ENCODE data around the gene GDI2.
"Not testable (repeated sequence)": the region's sequence is repeated elsewhere in the genome, so short reads cannot be mapped to it uniquely, and the experiment has no call there.

The GDI2 gene

DNA sequence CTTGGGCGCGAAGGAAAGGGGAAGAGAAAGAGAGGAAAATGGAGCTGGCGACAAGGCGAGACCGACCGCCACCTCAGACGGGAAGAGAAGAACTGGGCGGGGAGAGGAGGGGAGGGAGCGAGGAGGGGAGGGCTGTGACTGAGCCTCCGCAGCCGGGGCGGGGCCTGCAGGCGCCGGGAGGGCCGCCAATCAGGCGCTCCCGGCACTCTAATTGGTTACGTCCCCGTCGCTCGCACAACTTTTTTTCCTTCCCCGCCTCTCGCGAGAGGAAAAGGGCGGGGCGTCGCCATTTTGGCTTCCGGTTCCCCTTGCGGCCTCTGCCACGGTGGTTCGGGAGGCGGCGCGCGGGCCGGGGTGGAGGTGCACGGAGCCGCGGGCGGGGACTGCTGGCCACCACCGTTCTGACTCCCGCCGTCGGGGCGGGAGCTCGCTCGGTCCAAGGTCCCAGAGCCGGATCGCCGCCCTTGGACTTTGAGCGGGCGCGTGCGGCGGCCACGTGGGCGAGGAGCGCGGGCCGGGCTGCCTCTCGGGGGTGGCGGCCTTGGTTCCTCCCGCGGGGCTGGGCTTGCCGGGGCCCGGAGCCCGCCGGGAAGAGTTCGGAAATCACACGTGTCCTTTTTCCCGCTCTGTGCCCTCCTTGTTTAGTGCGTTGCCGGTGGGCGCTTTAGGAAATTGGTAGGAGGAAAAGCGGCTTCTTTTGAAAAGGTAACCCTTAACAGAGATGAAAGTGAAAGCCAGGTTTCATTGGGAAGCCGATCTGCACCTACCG, at the start of gene GDI2:
Gene GDI2, minus strand, starts transcription at position 94 of the 769 bp plus-strand sequence. CDS start 176 bp downstream, outside the sequence.
- peak; percentile 88 for DNase-seq

- DNase-seq, result no peak
Observed at GRCh38 chr10:5862360-5862961, 49.2 kb upstream of the GDI2 start.

DNA sequence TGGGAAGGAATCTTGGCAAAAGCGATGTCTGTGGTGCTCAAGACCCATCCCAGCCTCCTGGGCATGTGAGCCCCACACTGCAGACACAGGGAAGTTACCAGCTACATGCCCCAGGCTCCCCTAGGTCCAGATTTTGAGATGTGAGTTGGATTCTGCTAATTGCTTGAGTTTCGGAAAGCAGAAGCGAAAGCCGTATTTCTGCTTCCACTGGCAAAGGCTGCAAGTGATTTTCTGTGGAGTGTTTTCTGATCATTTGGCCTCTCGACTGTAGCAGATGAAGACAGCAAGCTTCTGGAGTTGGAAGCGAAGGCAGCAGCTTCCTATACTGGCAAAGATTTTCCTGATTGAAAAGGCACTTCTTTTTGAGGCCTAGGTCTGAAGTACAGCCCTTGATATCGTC, 46.8 kb upstream of the GDI2 start:
- DNase-seq, result no peak

DNA sequence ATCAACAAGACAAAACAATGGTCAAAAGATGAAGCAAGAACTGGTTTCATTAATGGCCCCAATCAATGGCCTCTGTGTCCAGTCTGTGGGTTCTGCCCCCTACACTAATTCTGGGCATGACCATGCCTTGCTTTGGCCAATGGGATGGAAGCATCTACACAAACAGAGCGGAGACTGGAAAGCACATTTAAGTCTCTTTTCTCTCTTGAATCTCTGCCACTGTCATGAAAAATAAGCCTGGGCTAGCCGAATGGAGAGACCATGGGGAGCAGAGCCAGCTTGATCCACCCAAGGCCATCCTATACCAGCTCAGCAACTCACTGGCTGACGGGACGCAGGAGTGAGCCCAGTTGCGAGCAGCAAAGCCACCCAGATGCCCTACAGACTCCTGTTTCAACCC, 45.6 kb upstream of the GDI2 start:
- DNase-seq, result no peak

GRCh38 chr10:5856701-5857004, 43.4 kb upstream of the GDI2 start:
- no peak for DNase-seq

DNA sequence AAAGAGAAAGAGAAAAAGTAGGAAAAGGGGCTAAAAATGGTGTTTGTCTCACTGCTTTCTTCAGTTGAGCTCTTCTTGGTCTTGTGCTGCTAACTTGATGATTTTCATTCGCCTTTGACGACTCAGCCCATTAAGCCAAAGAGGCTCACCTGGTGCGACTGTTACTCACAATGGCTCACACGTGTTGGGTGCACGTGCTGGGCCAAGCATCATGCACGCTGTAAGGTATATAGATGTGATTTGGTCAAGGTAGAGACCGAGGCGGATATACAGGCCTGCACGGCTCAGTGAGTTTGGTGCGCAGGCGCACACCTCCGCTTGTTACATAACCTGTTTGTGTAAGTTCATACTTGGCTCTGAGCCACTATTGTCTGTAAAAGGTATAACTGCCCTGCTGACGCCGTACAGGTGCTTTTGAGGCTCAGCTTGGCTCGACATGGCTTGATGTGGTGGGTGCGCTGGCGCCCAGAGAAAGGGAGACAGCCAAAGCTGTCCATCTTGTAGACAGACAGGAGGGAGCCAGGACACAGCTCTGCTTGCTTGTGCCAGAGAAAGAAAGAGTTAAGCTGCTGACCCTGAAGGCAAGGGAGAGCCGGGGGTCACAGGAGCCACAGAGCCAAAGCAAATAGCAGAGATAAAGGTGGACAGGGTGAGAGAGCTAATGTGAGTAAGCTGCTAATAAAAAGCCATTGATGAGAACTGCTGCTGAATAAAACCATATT, 42.9 kb upstream of the GDI2 start:
- no peak for DNase-seq

- no peak for DNase-seq
Observed at GRCh38 chr10:5854131-5854475, 40.9 kb upstream of the GDI2 start.

- DNase-seq, result not testable (repeated sequence)
Observed at GRCh38 chr10:5846667-5847066, 33.4 kb upstream of the GDI2 start.

DNA sequence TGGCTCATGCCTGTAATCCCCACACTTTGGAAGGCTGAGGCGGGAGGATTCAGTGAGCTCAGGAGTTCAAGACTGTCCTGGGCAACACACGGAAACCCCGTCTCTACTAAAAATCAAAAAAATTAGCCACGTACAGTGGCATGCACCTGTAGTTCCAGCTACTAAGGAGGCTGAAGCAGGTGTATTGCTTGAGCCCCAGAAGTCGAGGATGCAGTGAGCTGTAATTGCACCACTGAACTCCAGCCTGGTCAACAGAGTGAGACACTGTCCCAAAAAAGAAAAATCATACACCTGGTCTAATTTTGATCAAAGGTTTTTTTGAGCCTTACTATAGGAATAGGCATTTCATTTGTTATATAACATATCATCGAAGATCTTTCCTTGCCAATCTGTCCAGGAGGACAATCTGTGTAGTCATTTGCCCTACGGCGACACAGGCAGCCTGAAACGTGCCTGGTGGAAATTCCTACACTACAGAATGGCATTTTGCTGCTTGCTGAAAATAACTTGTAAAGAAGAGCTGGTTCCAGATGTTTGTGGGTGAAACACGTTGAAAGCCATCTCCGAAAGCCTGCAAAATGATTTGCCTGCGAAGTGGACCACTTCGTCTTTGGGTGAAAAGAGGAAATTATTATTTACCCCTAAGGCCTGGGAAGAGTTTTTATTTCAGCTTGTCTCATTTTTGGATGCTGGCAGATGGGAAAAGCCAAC, 31.3 kb upstream of the GDI2 start:
- DNase-seq, result no peak

- no peak for DNase-seq
Observed at GRCh38 chr10:5843686-5844344, 30.6 kb upstream of the GDI2 start.

- no peak for DNase-seq
Observed at GRCh38 chr10:5841965-5842364, 28.7 kb upstream of the GDI2 start.

DNA sequence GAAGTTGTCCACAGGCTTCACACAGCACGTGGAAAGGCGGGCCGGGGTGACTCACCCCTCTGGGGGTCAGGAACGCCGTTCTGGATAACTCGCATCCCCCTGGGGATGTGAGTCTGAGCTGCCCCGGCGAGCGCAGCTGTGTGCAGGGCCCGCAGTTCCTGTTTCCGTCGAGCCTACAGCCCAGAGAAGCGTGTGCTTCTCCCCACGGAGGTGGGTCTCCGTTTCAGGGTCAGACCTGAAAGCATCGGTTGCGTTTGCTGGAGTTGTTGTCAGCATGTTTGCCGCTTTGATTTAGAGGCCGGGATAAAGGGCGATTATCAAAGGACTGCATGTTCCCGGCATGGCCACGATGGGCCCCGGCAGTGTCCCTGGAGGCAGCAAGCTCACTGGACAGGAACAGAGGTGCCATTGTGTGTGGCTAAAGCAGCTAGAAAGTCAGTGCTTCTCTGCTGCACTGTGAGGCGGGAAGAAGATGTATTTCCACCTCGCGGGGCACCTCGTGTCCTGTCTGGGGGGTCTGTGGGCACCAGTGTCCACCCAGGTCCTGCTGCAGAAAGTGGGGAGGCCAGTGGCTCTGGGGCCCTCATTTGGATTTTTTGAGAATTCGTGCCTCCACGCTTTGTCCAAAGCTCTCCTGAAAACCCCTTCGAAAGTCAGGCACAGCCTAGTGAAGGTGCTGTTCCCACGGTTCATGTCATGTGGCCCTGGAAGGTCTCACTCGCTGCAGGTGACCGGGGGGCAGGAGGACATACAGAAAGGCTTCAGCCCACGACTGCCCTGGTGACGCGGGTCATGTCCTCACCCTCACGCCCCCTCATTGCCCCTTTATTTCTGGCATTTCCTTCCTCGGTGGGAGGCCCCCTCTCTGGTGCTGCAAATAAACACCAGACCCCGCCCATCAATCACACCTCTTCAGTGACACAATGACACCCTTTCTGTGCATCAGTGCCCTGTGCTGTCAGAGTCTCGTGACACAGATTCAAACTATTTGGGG, 27.4 kb upstream of the GDI2 start:
- DNase-seq, result no peak

- not testable (repeated sequence) for DNase-seq
Observed at GRCh38 chr10:5836181-5836580, 22.9 kb upstream of the GDI2 start.

DNA sequence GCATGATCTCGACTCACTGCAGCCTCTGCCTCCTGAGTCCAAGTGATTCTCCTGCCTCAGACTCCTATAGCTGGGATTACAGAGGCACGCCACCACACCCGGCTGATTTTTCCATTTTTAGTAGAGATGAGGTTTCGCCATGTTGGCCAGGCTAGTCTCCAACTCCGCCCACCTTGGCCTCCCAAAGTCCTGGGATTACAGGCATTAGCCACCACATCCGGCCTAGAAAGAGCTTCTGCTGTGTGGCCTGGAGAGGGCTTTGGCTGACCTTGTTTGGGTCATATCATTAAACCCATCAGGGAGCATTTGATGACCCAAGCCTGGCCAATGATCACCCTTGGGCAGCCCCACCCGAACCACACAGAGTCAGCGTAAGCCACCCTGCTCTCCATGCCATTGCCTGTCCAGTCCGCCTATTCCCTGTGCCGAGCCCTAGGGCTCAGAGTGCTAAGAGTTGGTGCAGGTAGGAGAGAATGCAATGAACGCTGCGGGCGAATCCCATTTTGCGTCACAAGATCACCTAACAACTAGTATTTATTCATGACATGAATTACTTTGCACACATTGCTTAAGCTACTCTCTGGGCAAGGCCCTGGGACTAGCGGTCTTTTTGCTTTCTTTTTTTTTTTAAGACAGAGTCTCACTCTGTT, 22.3 kb upstream of the GDI2 start:
- no peak for DNase-seq

DNA sequence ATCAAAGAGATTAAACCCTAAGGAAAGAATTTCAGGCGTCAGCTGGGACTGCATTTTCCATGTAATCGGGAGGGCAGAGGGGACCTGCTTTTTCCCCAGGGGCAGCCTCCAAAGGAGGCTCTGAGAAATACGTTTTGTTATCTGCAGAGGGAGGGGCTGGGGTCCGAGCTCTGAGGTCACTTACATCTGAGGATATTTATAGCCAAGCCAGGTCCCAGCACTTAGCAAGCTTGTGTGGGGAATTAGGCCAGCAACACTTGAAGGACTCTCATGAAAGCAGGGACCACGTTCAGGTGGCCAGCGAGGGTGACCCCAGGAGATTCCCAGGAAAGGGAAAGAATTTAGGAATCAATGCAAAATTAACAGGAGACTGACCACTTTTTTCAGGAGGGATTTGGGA, 20.6 kb upstream of the GDI2 start:
- no peak for DNase-seq

DNA sequence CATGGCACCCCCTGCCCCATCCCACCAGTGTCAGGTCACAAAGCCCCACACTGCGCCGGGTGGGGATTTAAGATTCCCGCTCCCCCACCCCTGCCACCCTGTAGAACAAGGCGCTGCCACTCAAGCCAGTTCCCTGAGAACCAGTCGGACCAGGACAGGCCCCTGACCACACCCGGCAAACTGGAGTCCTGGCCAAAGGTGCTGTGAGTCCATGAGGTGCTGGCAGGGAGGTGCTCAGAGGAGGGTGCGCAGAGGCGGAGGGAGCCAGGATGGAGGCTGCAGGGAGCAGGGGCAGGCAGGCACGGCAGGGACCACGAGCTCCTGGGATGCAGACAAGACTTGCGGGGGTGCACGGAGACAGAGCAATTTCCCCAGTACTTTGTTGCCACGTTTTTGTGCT, 19.7 kb upstream of the GDI2 start:
- DNase-seq, result no peak

DNA sequence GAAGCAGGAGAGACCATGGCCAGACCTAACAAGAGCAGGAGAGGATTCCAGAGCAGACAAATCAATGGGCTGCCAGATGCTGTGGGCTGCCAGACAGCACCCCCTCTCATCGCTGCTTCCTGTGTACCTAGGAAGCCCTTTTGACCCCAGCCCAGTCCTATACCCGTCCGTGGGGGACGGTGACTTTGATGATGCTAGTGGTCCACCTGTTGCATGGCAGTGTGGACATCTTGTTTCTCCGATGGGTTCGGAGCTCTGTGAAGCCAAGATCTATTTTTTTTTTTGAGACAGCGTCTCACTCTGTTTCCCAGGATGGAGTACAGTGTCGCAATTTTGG, 18.2 kb upstream of the GDI2 start:
- no peak for DNase-seq

GRCh38 chr10:5830629-5831445, 17.6 kb upstream of the GDI2 start:
- no peak for DNase-seq

DNA sequence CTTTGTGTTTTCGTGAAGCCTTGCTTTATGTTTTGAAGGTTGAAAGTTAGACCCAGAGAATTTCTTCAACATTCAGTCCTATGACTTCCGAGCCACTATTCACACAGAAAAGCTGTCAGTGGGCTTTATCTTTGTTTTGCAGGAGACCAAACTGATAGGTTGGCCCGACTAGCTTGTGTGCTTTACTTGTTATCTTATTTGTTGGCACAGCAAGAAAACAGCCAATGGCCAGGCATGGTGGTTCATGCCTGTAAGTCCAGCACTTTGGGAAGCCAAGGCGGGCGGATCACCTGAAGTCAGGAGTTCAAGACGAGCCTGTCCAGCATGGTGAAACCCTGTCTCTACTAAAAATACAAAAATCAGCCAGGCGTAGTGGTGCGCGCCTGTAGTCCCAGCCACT, 16.0 kb upstream of the GDI2 start:
- DNase-seq, result no peak

GRCh38 chr10:5828725-5829124, 15.5 kb upstream of the GDI2 start:
- no peak for DNase-seq

- DNase-seq, result no peak
Observed at GRCh38 chr10:5827841-5828240, 14.6 kb upstream of the GDI2 start.

Measured in NCI-H1694 (cell line).